Measurements from ENCODE around the gene INTS3. TPM values are rescaled to one million over a fixed set of nuclear protein-coding genes. Genes with fewer than 3 reads are reported as not detected.

INTS3 gene
- polyA plus RNA-seq, 4 donors = 14.9 to 52.6 (median 22.6) TPM

GRCh38 chr1:153795934-153796785, 68.3 kb downstream of the INTS3 start:
- 74 to 92% (median 76%) methylated on average over 9 of the region's 9 CpGs for WGBS, 3 donors
- Histone ChIP-seq H3K4me1 (ENCODE audit: control insufficient read depth in 3 of 3, insufficient read depth in 2 of 3, low read depth in 1 of 3, low read length in 2 of 3) (no peaks in the 10 kb centered on the region), H3K27me3 (ENCODE audit: control insufficient read depth in 3 of 3, insufficient read depth in 3 of 3, low read length in 3 of 3) (no peaks in the 10 kb centered on the region), H3K4me3 (ENCODE audit: low read depth in 1 of 3, low read length in 3 of 3) (no peak overlapping the region), H3K36me3 (ENCODE audit: control insufficient read depth in 3 of 3, insufficient read depth in 2 of 3, low read depth in 1 of 3, low read length in 3 of 3) (peaks cover 0 to 10% (median 0%) of the 10 kb centered on the region in 3 donors), H3K9me3 (ENCODE audit: control insufficient read depth in 2 of 2, insufficient read depth in 1 of 2, low read depth in 1 of 2, low read length in 1 of 2) (no peaks in the 10 kb centered on the region), H3K27ac (ENCODE audit: low read depth in 1 of 3, low read length in 2 of 3) (no peak overlapping the region)
- DNase-seq = no peak
- no peak for FAIRE-seq

GRCh38 chr1:153796786-153797659, 69.2 kb downstream of the INTS3 start:
- DNase-seq = peak; percentile 79 to 82
- no peak overlapping the region for H3K4me3 ChIP-seq (ENCODE audit: low read depth in 1 of 3, low read length in 3 of 3)
- FAIRE-seq = no peak
- H3K9me3 ChIP-seq (ENCODE audit: control insufficient read depth in 2 of 2, insufficient read depth in 1 of 2, low read depth in 1 of 2, low read length in 1 of 2) = no peaks in the 10 kb centered on the region
- 52 to 61% (median 55%) methylated on average over 26 of the region's 26 CpGs for WGBS, 3 donors
- no peak overlapping the region for H3K27ac ChIP-seq (ENCODE audit: low read depth in 1 of 3, low read length in 2 of 3)
- H3K27me3 ChIP-seq (ENCODE audit: control insufficient read depth in 3 of 3, insufficient read depth in 3 of 3, low read length in 3 of 3) = no peaks in the 10 kb centered on the region
- H3K4me1 ChIP-seq (ENCODE audit: control insufficient read depth in 3 of 3, insufficient read depth in 2 of 3, low read depth in 1 of 3, low read length in 2 of 3) = no peaks in the 10 kb centered on the region
- H3K36me3 ChIP-seq (ENCODE audit: control insufficient read depth in 3 of 3, insufficient read depth in 2 of 3, low read depth in 1 of 3, low read length in 3 of 3) = peaks cover 0 to 18% (median 0%) of the 10 kb centered on the region in 3 donors

DNA sequence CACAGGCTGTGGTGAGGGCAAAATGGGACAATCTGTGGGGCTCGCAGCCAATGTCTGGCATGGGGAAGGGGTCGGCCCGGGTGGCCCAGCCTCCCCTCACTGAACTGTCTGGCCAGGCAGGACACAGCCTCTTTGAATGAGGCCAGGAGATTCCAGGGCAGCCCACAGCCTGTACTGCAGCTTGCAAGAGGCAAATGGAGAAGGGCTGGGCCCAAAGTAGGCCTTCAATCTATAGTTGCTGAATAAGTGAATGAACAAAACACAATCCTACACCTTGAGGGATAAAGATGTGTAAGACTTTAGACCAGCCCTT, 70.6 kb downstream of the INTS3 start:
- H3K27me3 ChIP-seq (ENCODE audit: control insufficient read depth in 3 of 3, insufficient read depth in 3 of 3, low read length in 3 of 3) = no peaks in the 10 kb centered on the region
- H3K4me1 ChIP-seq (ENCODE audit: control insufficient read depth in 3 of 3, insufficient read depth in 2 of 3, low read depth in 1 of 3, low read length in 2 of 3) = no peaks in the 10 kb centered on the region
- H3K36me3 ChIP-seq (ENCODE audit: control insufficient read depth in 3 of 3, insufficient read depth in 2 of 3, low read depth in 1 of 3, low read length in 3 of 3) = peaks cover 0 to 30% (median 0%) of the 10 kb centered on the region in 3 donors
- WGBS, 3 donors = 84 to 88% (median 86%) methylated on average over 3 of the region's 3 CpGs
- H3K4me3 ChIP-seq (ENCODE audit: low read depth in 1 of 3, low read length in 3 of 3) = no peak overlapping the region
- DNase-seq (no peak), FAIRE-seq (no peak)
- H3K27ac ChIP-seq (ENCODE audit: low read depth in 1 of 3, low read length in 2 of 3) = no peak overlapping the region
- H3K9me3 ChIP-seq (ENCODE audit: control insufficient read depth in 2 of 2, insufficient read depth in 1 of 2, low read depth in 1 of 2, low read length in 1 of 2) = no peaks in the 10 kb centered on the region

- WGBS, 3 donors = 91 to 94% (median 92%) methylated on average over 4 of the region's 4 CpGs
- DNase-seq (no peak), FAIRE-seq (no peak)
- no peaks in the 10 kb centered on the region for H3K9me3 ChIP-seq (ENCODE audit: control insufficient read depth in 2 of 2, insufficient read depth in 1 of 2, low read depth in 1 of 2, low read length in 1 of 2)
- H3K27me3 ChIP-seq (ENCODE audit: control insufficient read depth in 3 of 3, insufficient read depth in 3 of 3, low read length in 3 of 3) = no peaks in the 10 kb centered on the region
- H3K36me3 ChIP-seq (ENCODE audit: control insufficient read depth in 3 of 3, insufficient read depth in 2 of 3, low read depth in 1 of 3, low read length in 3 of 3) = peaks cover 0 to 33% (median 0%) of the 10 kb centered on the region in 3 donors
- H3K4me3 ChIP-seq (ENCODE audit: low read depth in 1 of 3, low read length in 3 of 3) = no peak overlapping the region
- H3K27ac ChIP-seq (ENCODE audit: low read depth in 1 of 3, low read length in 2 of 3) = no peak overlapping the region
- H3K4me1 ChIP-seq (ENCODE audit: control insufficient read depth in 3 of 3, insufficient read depth in 2 of 3, low read depth in 1 of 3, low read length in 2 of 3) = no peaks in the 10 kb centered on the region
Measured at GRCh38 chr1:153799016-153799415, 71.2 kb downstream of the INTS3 start.

GRCh38 chr1:153799566-153800465, 72.0 kb downstream of the INTS3 start:
- no peak overlapping the region for H3K27ac ChIP-seq (ENCODE audit: low read depth in 1 of 3, low read length in 2 of 3)
- no peak for FAIRE-seq
- 91 to 94% (median 91%) methylated on average over 27 of the region's 27 CpGs for WGBS, 3 donors

DNA sequence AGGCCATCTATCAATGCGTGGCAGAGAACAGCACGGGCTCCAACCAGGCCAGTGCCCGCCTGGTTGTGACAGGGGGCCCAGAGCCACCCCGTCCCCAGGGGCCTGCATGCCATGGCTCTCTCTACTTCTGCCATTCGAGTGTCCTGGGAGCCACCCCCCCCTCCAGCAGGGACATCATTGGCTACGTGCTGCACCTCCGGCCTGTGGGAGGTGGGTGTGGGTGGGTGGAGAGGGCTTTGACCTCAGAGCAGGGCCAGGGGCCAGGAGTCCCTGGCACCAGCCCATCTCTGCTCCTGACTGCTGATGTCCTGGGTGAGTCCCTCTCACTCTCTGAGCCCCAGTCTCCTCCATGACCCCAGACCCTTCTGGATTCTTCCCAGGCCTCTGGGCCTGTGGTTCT, 72.7 kb downstream of the INTS3 start:
- 73 to 79% (median 74%) methylated on average over 7 of the region's 7 CpGs for WGBS, 3 donors
- DNase-seq (no peak), FAIRE-seq (no peak)

More at GRCh38 chr1:153799566-153800465, 72.0 kb downstream of the INTS3 start:
- Histone ChIP-seq H3K36me3 (ENCODE audit: control insufficient read depth in 3 of 3, insufficient read depth in 2 of 3, low read depth in 1 of 3, low read length in 3 of 3) (peaks cover 0 to 33% (median 0%) of the 10 kb centered on the region in 3 donors), H3K27me3 (ENCODE audit: control insufficient read depth in 3 of 3, insufficient read depth in 3 of 3, low read length in 3 of 3) (no peaks in the 10 kb centered on the region), H3K9me3 (ENCODE audit: control insufficient read depth in 2 of 2, insufficient read depth in 1 of 2, low read depth in 1 of 2, low read length in 1 of 2) (no peaks in the 10 kb centered on the region), H3K4me3 (ENCODE audit: low read depth in 1 of 3, low read length in 3 of 3) (no peak overlapping the region), H3K4me1 (ENCODE audit: control insufficient read depth in 3 of 3, insufficient read depth in 2 of 3, low read depth in 1 of 3, low read length in 2 of 3) (no peaks in the 10 kb centered on the region)
- no peak for DNase-seq

DNA sequence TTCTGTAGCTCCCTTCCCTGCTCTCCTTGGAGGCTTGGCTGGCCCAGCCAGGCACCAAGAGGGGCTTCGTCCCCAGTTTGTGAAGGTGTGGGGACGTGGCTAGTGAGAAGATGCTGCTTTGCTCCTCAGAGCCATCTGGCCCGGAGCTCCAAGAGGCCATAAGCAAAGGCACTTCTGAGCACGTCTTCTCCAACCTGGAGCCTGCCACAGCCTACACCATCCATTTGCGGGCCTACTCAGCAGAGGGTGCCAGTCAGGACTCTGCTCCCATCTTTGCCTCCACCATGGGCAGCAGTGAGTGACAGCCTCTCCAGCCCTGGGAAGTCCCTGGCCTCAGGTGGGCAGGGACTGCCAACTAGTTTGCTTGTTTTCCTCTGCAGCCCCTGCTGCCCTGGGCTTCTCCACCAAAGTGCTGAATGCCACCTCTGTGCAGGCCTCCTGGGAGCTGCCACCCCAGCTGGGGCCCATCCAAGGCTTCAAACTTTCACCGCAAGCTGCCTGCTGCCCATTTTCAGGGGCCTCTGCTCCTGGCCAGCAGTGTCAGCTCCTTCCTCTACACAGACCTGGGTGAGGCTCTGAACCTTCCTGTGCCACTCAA, 73.3 kb downstream of the INTS3 start:
- Histone ChIP-seq H3K9me3 (ENCODE audit: control insufficient read depth in 2 of 2, insufficient read depth in 1 of 2, low read depth in 1 of 2, low read length in 1 of 2) (no peaks in the 10 kb centered on the region), H3K4me1 (ENCODE audit: control insufficient read depth in 3 of 3, insufficient read depth in 2 of 3, low read depth in 1 of 3, low read length in 2 of 3) (no peaks in the 10 kb centered on the region), H3K4me3 (ENCODE audit: low read depth in 1 of 3, low read length in 3 of 3) (no peak overlapping the region), H3K27me3 (ENCODE audit: control insufficient read depth in 3 of 3, insufficient read depth in 3 of 3, low read length in 3 of 3) (no peaks in the 10 kb centered on the region), H3K27ac (ENCODE audit: low read depth in 1 of 3, low read length in 2 of 3) (no peak overlapping the region), H3K36me3 (ENCODE audit: control insufficient read depth in 3 of 3, insufficient read depth in 2 of 3, low read depth in 1 of 3, low read length in 3 of 3) (peaks cover 0 to 38% (median 0%) of the 10 kb centered on the region in 3 donors)
- DNase-seq (no peak), FAIRE-seq (no peak)
- 97 to 100% (median 98%) methylated on average over 5 to 6 of the region's 6 CpGs for WGBS, 3 donors

More for the DNA sequence above, 72.7 kb downstream of the INTS3 start:
- no peaks in the 10 kb centered on the region for H3K4me1 ChIP-seq (ENCODE audit: control insufficient read depth in 3 of 3, insufficient read depth in 2 of 3, low read depth in 1 of 3, low read length in 2 of 3)
- peaks cover 0 to 36% (median 0%) of the 10 kb centered on the region in 3 donors for H3K36me3 ChIP-seq (ENCODE audit: control insufficient read depth in 3 of 3, insufficient read depth in 2 of 3, low read depth in 1 of 3, low read length in 3 of 3)
- H3K27me3 ChIP-seq (ENCODE audit: control insufficient read depth in 3 of 3, insufficient read depth in 3 of 3, low read length in 3 of 3) = no peaks in the 10 kb centered on the region
- no peaks in the 10 kb centered on the region for H3K9me3 ChIP-seq (ENCODE audit: control insufficient read depth in 2 of 2, insufficient read depth in 1 of 2, low read depth in 1 of 2, low read length in 1 of 2)
- H3K4me3 ChIP-seq (ENCODE audit: low read depth in 1 of 3, low read length in 3 of 3) = no peak overlapping the region
- H3K27ac ChIP-seq (ENCODE audit: low read depth in 1 of 3, low read length in 2 of 3) = no peak overlapping the region
